ENCODE data around the gene PPP1R16B. TPM values are rescaled to one million over a fixed set of nuclear protein-coding genes. Genes with fewer than 3 reads are reported as not detected.

PPP1R16B gene
- total and polyA plus RNA-seq, 10 of the 15 experiments (the other 5 are each of a cell fraction or from before 2014, with no cell fraction given) = 13.4 to 90.2 (median 66.7) TPM

DNA sequence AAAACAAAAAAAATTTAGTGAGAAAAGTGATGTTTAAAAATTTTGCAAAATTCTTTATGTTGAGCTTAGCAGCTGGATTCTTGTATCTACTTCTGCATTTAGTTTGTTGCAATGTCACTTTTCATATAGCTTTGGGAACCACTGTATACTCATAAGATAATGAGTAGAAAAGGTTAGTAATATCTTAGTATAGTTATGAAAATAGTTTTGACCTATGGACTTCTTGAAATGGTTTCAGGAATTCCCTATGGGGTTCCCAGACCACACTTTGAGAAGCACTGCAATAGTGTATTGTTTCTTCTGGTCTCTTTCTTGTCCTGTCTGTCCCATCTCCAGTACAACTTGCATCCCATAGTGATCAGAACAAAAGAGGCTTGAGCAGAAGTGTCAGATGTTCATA, 29.4 kb downstream of the PPP1R16B start (continued):
- TF ChIP-seq RB1 (IDR thresholded peaks at IDR 0.05; ENCODE audit: borderline replicate concordance) (no peak), RUNX3 (IDR thresholded peaks at IDR 0.05; ENCODE audit: low read length) (peak; percentile 70), MTA3 (IDR thresholded peaks at IDR 0.05; ENCODE audit: borderline replicate concordance, low read length) (no peak)

DNA sequence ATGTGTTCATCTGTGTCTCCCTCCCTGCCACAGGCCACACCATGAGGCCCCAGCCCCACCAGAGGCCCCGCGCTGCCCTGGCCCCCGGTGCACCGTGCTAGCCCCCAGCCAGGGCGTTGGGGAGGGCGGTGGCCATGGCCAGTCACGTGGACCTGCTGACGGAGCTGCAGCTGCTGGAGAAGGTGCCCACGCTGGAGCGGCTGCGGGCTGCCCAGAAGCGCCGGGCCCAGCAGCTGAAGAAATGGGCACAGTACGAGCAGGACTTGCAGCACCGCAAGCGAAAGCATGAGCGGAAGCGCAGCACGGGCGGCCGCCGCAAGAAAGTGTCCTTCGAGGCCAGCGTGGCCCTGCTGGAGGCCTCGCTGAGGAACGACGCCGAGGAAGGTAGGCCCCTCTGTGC, 30.3 kb downstream of the PPP1R16B start:
- peak; percentile 48 for TF ChIP-seq POLR2A (IDR thresholded peaks at IDR 0.05; ENCODE audit: low read depth, low read length)
- TF ChIP-seq ZNF217 (IDR thresholded peaks at IDR 0.05) = no peak
- TF ChIP-seq POLR2AphosphoS5 (IDR thresholded peaks at IDR 0.05; ENCODE audit: low read length) = peak; percentile 25; the same call in 1 of the 2 replicates
- Histone ChIP-seq H3K27me3 (replicated peaks in 1 of 2; ENCODE audit: control insufficient read depth in 2 of 2, insufficient read depth in 2 of 2, low read length in 1 of 2) (no peaks in the 10 kb centered on the region), H3K79me2 (ENCODE audit: control insufficient read depth, insufficient read depth, low read length) (peaks cover 74% of the 10 kb centered on the region), H3K27ac (ENCODE audit: control insufficient read depth, insufficient read depth) (no peak overlapping the region; the same call in 1 of the 2 replicates), H3K36me3 (ENCODE audit: control insufficient read depth in 2 of 2, insufficient read depth in 2 of 2, low read length in 1 of 2) (peaks cover 24 to 28% of the 10 kb centered on the region in 2 experiments), H2AFZ (ENCODE audit: control insufficient read depth, low read depth, low read length) (no peak overlapping the region), H3K4me2 (ENCODE audit: control insufficient read depth, insufficient read depth) (no peak overlapping the region), H3K4me1 (ENCODE audit: control insufficient read depth, insufficient read depth, low read length) (peaks cover 64% of the 10 kb centered on the region), H3K4me3 (no peak overlapping the region), H4K20me1 (ENCODE audit: control insufficient read depth, insufficient read depth) (no peaks in the 10 kb centered on the region), H3K9me3 (replicated peaks; ENCODE audit: control insufficient read depth, insufficient read depth, low read length) (no peaks in the 10 kb centered on the region), H3K9ac (ENCODE audit: control insufficient read depth, insufficient read depth, low read length) (no peak overlapping the region)
- FAIRE-seq (no peak), DNase-seq (ENCODE audit: low read depth, low spot score) (no peak), ATAC-seq (no peak)
- CTCF ChIA-PET = interaction anchor here (0.8 to 4.1 kb wide), 11 partner anchors 19 to 57 kb away, joined by 3 to 18 read pairs (median 5); partner anchors contain the start of gene PPP1R16B
- RAD21 ChIA-PET (ENCODE audit: unreplicated experiment) = interaction anchor here (1.0 to 4.2 kb wide), 12 partner anchors 7 to 152 kb away, joined by 3 to 23 read pairs (median 4); partner anchors contain the start of gene PPP1R16B
- WGBS (ENCODE audit: insufficient coverage, insufficient replicate concordance, low lambda C conversion rate, missing lambda C conversion rate) = over 99% methylated on average over 27 of the region's 28 CpGs
- POLR2A ChIA-PET = interaction anchor here (0.5 to 1.6 kb wide), 9 partner anchors 24 to 76 kb away, joined by 3 to 6 read pairs (median 4); partner anchors contain the start of gene PPP1R16B
- BruUV-seq (replicated peaks) = no TSS peak
- SMC1A ChIA-PET (ENCODE audit: uncharacterized antibody, unreplicated experiment) = interaction anchor here (0.7 to 13.8 kb wide), 12 partner anchors 10 to 69 kb away, joined by 3 to 187 read pairs (median 13); partner anchors contain the start of gene PPP1R16B
- in situ Hi-C loops (cut with MboI) = no loop called here
- intact Hi-C loops (cut with micrococcal nuclease; ENCODE audit: unreplicated experiment) = no loop called here

All from GM12878 (cell line).